ENCODE measurements around the gene PPP2R5E. TPM values are rescaled to one million over a fixed set of nuclear protein-coding genes. Genes with fewer than 3 reads are reported as not detected.

Gene PPP2R5E
- total and polyA plus RNA-seq, 10 of the 15 experiments (the other 5 are each of a cell fraction or from before 2014, with no cell fraction given) = 11.4 to 56.2 (median 22.7) TPM

DNA sequence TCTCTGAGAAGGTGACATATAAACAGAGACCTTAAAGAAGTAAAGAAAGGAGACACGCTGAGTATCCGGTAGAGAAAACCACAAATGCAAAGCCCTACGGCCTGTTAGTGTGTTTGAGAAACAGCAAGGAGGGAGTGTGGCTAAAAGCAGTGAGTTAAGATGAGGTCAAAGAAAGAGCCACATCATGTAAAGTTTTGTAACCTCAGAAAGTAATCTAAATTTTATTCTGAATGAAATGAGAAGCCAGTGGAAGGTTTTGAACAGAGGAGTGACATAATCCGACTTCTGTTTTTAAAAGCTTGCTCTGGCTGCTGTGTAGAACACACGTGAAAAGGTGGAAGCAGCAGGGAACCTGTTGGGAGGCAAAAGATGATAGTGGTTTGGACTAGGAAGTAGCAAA lies 32.6 kb downstream of the PPP2R5E start (continued):
- peak; percentile 24; the same call in 1 of the 2 replicates for TF ChIP-seq PKNOX1 (IDR thresholded peaks at IDR 0.05)

DNA sequence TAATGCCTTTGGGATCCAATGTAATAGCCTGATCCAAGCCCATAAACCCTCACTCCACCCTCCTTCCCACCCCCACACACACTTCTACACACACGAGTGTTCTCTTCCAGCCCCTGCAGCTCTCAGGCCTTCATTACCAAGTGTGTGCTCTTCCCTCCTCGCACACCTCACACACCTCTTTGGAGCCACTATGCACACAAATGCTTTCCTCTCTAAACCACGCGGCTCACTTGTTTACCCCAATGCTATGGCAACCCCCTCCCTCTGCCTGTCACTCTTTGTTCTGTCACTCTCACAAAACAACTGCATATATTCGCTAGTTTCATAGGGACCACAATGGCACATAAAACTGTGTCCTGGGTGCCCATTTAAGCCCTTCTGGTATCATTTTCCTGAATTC lies 35.1 kb downstream of the PPP2R5E start:
- ATAC-seq (no peak), FAIRE-seq (no peak), DNase-seq (ENCODE audit: low read depth, low spot score) (no peak)
- no peak overlapping the region for H3K4me3 ChIP-seq
- in situ Hi-C loops (cut with MboI) = no loop called here
- H3K27ac ChIP-seq (ENCODE audit: control insufficient read depth, insufficient read depth) = no peak overlapping the region
- H3K9ac ChIP-seq (ENCODE audit: control insufficient read depth, insufficient read depth, low read length) = no peak overlapping the region
- CTCF ChIA-PET = interaction anchor here (1.1 kb wide), 1 partner anchor 15 kb away, joined by 6 read pairs; no protein-coding TSS in a partner anchor
- peaks cover 0 to 1% of the 10 kb centered on the region in 2 experiments; a peak in 1 of 4 replicates for H3K36me3 ChIP-seq (ENCODE audit: control insufficient read depth in 2 of 2, insufficient read depth in 2 of 2, low read length in 1 of 2)
- 100% methylated on average over 5 of the region's 5 CpGs for WGBS (ENCODE audit: insufficient coverage, insufficient replicate concordance, low lambda C conversion rate, missing lambda C conversion rate)
- no peaks in the 10 kb centered on the region for H3K27me3 ChIP-seq (replicated peaks in 1 of 2; ENCODE audit: control insufficient read depth in 2 of 2, insufficient read depth in 2 of 2, low read length in 1 of 2)
- H3K4me2 ChIP-seq (ENCODE audit: control insufficient read depth, insufficient read depth) = no peak overlapping the region
- H3K9me3 ChIP-seq (replicated peaks; ENCODE audit: control insufficient read depth, insufficient read depth, low read length) = no peaks in the 10 kb centered on the region; the same call in 2 of the 3 replicates
- RAD21 ChIA-PET (ENCODE audit: unreplicated experiment) = interaction anchor here (0.9 to 1.3 kb wide), 2 partner anchors 17 to 119 kb away, joined by 3 to 4 read pairs; no protein-coding TSS in a partner anchor
- POLR2A ChIA-PET = interaction anchor here (0.8 to 1.1 kb wide), 3 partner anchors 13 to 58 kb away, joined by 3 to 4 read pairs (median 3); no protein-coding TSS in a partner anchor
- BruUV-seq (replicated peaks) = no TSS peak
- peaks cover 65% of the 10 kb centered on the region for H3K79me2 ChIP-seq (ENCODE audit: control insufficient read depth, insufficient read depth, low read length)
- TF ChIP-seq CHD2 (IDR thresholded peaks at IDR 0.05; ENCODE audit: borderline replicate concordance, low read depth, low read length) (no peak), PBX3 (IDR thresholded peaks at IDR 0.05; ENCODE audit: insufficient replicate concordance, low read depth, low read length) (peak; percentile 60), PKNOX1 (IDR thresholded peaks at IDR 0.05) (peak; percentile 87)
- intact Hi-C loops (cut with micrococcal nuclease; ENCODE audit: unreplicated experiment) = no loop called here
- H3K4me1 ChIP-seq (ENCODE audit: control insufficient read depth, insufficient read depth, low read length) = peaks cover 10% of the 10 kb centered on the region
- SMC1A ChIA-PET (ENCODE audit: uncharacterized antibody, unreplicated experiment) = interaction anchor here (1.1 to 4.4 kb wide), 4 partner anchors 9 to 53 kb away, joined by 3 to 23 read pairs (median 4); no protein-coding TSS in a partner anchor
- H2AFZ ChIP-seq (ENCODE audit: control insufficient read depth, low read depth, low read length) = no peak overlapping the region
- no peaks in the 10 kb centered on the region; the same call in 1 of the 2 replicates for H4K20me1 ChIP-seq (ENCODE audit: control insufficient read depth, insufficient read depth)

Measured in GM12878 (cell line).